Endodermal cell (in vitro differentiated cells): Measurements from ENCODE around the gene NOS1AP. TPM values are rescaled to one million over a fixed set of nuclear protein-coding genes. Genes with fewer than 3 reads are reported as not detected.

Source experiments
- DNase-seq: peaks from one replicate; pipeline ENCODE4 v3.0.0-alpha.2; 2017
- H3K27ac ChIP-seq: 2 replicates; pipeline ENCODE4 v1.5.1; 2013; ENCODE audit warnings: mild to moderate bottlenecking, low read depth, low read length, moderate library complexity
- H3K27me3 ChIP-seq: 2 replicates; pipeline ENCODE4 v1.6.1; 2013; ENCODE audit warnings: mild to moderate bottlenecking, low read length, moderate library complexity; ENCODE audit not compliant: insufficient read depth, control insufficient read depth, poor library complexity, severe bottlenecking
- H3K36me3 ChIP-seq: 2 replicates; pipeline ENCODE4 v1.7.0; 2013; ENCODE audit warnings: mild to moderate bottlenecking, low read length, moderate library complexity; ENCODE audit not compliant: control insufficient read depth, insufficient read depth
- H3K4me1 ChIP-seq: one replicate; pipeline ENCODE4 v1.7.0; 2013; ENCODE audit warnings: low read length; ENCODE audit not compliant: control insufficient read depth, insufficient read depth
- H3K4me3 ChIP-seq: 2 replicates; pipeline ENCODE4 v1.5.1; 2013; ENCODE audit warnings: mild to moderate bottlenecking, low read length, moderate library complexity
- H3K9ac ChIP-seq: 2 replicates; pipeline ENCODE4 v1.6.1; 2013; ENCODE audit warnings: mild to moderate bottlenecking, low read length, moderate library complexity; ENCODE audit not compliant: poor library complexity, severe bottlenecking; ENCODE audit errors: extremely low read depth
- H3K9me3 ChIP-seq: 2 replicates; pipeline ENCODE4 v1.6.1; 2013; ENCODE audit warnings: mild to moderate bottlenecking, low read length, moderate library complexity; ENCODE audit not compliant: control insufficient read depth
- H3K27ac Mint-ChIP-seq: 2 replicates; pipeline ENCODE4 v1.8.0; 2020; ENCODE audit warnings: mixed read lengths
- H3K27me3 Mint-ChIP-seq: 2 replicates; pipeline ENCODE4 v1.8.0; 2021; ENCODE audit warnings: mild to moderate bottlenecking, mixed read lengths; ENCODE audit not compliant: insufficient read depth
- H3K36me3 Mint-ChIP-seq: 2 replicates; pipeline ENCODE4 v1.8.0; 2020; ENCODE audit warnings: low read depth, mixed read lengths
- H3K4me1 Mint-ChIP-seq: 2 replicates; pipeline ENCODE4 v1.8.0; 2020; ENCODE audit warnings: mixed read lengths
- H3K4me3 Mint-ChIP-seq: 2 replicates; pipeline ENCODE4 v1.8.0; 2020; ENCODE audit warnings: mild to moderate bottlenecking, moderate library complexity, mixed read lengths
- H3K9me3 Mint-ChIP-seq: 2 replicates; pipeline ENCODE4 v1.8.0; 2020; ENCODE audit warnings: mild to moderate bottlenecking, mixed read lengths
- WGBS, 2 experiments: methylation state at CpG; one replicate each; pipeline versions ENCODE4 v1.1.5 to v1.1.7; 2013; ENCODE audit warnings: missing lambda C conversion rate in 2 of 2, mixed read lengths in 1 of 2; ENCODE audit not compliant: insufficient coverage in 1 of 2, insufficient read length in 1 of 2; 5-methylcytosine and 5-hydroxymethylcytosine counted together
- total RNA-seq, 2 donors: library from RNA; stranded (reverse); fragmentation: NEBNext Ultra II Directional in 1 of 2; extraction: Animal tissue kit (Norgen Biotek cat#: 25700) in 1 of 2; gene quantifications; 2 replicates in 1 of 2; 3 replicates in 1 of 2; pipeline ENCODE4 v1.2.1, GENCODE V29; 2021
- TF ChIP-seq, protein P1 (sequence below): fragments of 200-600 bp; sonication (generic); conservative IDR thresholded peaks from 2 replicates; pipeline ENCODE4 v1.5.0; 2021; ENCODE audit warnings: antibody characterized with exemption, mild to moderate bottlenecking

NOS1AP gene
- total RNA-seq, 2 donors from 2014 or later: 4.8 to 5.9 TPM

GRCh38 chr1:162326559-162326958 is 257.1 kb downstream of the NOS1AP start:
- no peaks in the 10 kb centered on the region for H3K4me1 ChIP-seq
- no peak overlapping the region for H3K9ac ChIP-seq
- DNase-seq: no peak
- H3K27me3 ChIP-seq: no peaks in the 10 kb centered on the region
- TF ChIP-seq, protein P1, sequence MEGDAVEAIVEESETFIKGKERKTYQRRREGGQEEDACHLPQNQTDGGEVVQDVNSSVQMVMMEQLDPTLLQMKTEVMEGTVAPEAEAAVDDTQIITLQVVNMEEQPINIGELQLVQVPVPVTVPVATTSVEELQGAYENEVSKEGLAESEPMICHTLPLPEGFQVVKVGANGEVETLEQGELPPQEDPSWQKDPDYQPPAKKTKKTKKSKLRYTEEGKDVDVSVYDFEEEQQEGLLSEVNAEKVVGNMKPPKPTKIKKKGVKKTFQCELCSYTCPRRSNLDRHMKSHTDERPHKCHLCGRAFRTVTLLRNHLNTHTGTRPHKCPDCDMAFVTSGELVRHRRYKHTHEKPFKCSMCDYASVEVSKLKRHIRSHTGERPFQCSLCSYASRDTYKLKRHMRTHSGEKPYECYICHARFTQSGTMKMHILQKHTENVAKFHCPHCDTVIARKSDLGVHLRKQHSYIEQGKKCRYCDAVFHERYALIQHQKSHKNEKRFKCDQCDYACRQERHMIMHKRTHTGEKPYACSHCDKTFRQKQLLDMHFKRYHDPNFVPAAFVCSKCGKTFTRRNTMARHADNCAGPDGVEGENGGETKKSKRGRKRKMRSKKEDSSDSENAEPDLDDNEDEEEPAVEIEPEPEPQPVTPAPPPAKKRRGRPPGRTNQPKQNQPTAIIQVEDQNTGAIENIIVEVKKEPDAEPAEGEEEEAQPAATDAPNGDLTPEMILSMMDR: no peak
- H3K27me3 Mint-ChIP-seq: no peaks in the 10 kb centered on the region
- H3K27ac Mint-ChIP-seq: no peak overlapping the region
- no peaks in the 10 kb centered on the region for H3K9me3 ChIP-seq
- H3K36me3 ChIP-seq: no peaks in the 10 kb centered on the region
- H3K4me3 ChIP-seq: no peak overlapping the region
- no peaks in the 10 kb centered on the region for H3K9me3 Mint-ChIP-seq
- no peak overlapping the region for H3K27ac ChIP-seq
- no peak overlapping the region for H3K4me3 Mint-ChIP-seq
- no peaks in the 10 kb centered on the region for H3K36me3 Mint-ChIP-seq
- no peaks in the 10 kb centered on the region for H3K4me1 Mint-ChIP-seq

DNA sequence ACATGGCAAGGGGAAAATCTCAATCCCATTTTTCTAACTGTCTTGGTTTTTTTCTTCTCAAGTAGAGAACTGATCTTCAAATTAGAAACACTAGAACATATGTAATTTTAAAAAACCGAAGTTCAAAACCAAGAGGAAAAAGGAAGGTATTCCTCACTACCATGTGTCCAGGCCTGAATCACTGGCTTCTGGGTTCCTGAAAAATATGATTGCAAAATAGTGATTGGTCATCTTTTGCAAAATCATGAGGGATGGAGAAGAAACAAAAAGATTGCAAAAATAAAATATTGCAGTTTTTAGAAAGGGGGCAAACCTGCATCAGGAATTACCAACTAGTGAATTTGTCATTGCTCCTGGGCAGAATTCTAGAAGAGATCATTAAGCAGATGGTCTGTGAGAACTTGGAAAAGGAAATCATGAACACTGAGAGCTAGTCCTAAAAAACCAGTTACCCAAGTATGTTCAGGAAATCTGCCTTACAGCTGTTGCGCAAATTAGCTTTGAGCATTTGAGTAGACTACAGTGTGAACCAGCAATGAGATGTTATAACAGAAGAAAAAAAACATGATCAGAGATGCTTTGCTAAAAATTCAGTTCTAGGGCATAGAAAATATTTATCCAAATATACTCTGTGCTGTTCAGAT is 257.8 kb downstream of the NOS1AP start:
- no peaks in the 10 kb centered on the region for H3K4me1 ChIP-seq
- no peak overlapping the region for H3K4me3 ChIP-seq
- DNase-seq: no peak
- H3K36me3 Mint-ChIP-seq: no peaks in the 10 kb centered on the region
- no peaks in the 10 kb centered on the region for H3K9me3 Mint-ChIP-seq
- TF ChIP-seq, protein P1: no peak
- H3K36me3 ChIP-seq: no peaks in the 10 kb centered on the region
- H3K27ac Mint-ChIP-seq: no peak overlapping the region
- no peak overlapping the region for H3K27ac ChIP-seq
- 93 to 100% methylated on average over 1 to 2 of the region's 2 CpGs for WGBS, 2 experiments
- H3K27me3 Mint-ChIP-seq: no peaks in the 10 kb centered on the region
- H3K4me1 Mint-ChIP-seq: no peaks in the 10 kb centered on the region
- H3K4me3 Mint-ChIP-seq: no peak overlapping the region
- H3K9me3 ChIP-seq: no peaks in the 10 kb centered on the region
- no peak overlapping the region for H3K9ac ChIP-seq
- H3K27me3 ChIP-seq: no peaks in the 10 kb centered on the region

DNA sequence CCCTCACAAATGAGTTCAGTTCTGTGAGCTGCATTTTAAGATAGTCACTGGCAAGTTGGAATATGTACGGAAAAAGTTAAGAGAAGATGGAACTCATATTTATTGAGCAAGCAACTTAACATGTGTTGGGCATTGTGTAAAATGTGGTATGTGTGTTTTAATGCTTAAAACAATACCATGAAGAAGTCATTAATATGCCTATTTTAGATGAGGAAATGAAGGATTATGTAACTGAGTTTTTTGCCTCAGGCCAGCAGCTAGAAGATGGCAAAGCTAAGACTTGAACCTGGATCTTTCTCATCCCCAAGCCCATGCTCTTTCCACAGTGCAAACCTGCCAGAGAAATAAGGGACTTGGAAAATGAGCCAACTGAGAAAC is 258.3 kb downstream of the NOS1AP start:
- Histone ChIP-seq H3K36me3 (no peaks in the 10 kb centered on the region), H3K27ac (no peak overlapping the region), H3K4me1 (no peaks in the 10 kb centered on the region), H3K4me3 (no peak overlapping the region), H3K9ac (no peak overlapping the region), H3K9me3 (no peaks in the 10 kb centered on the region), H3K27me3 (no peaks in the 10 kb centered on the region)
- no peaks in the 10 kb centered on the region for H3K27me3 Mint-ChIP-seq
- no peak for DNase-seq
- no peaks in the 10 kb centered on the region for H3K9me3 Mint-ChIP-seq
- H3K4me1 Mint-ChIP-seq: no peaks in the 10 kb centered on the region
- H3K27ac Mint-ChIP-seq: no peak overlapping the region
- H3K4me3 Mint-ChIP-seq: no peak overlapping the region
- no peaks in the 10 kb centered on the region for H3K36me3 Mint-ChIP-seq
- TF ChIP-seq, protein P1: no peak
- WGBS, 2 experiments: 93 to 100% methylated on average over 1 of the region's 1 CpG
